HepG2 (cell line): ENCODE data around the gene DQX1. TPM values are rescaled to one million over a fixed set of nuclear protein-coding genes. Genes with fewer than 3 reads are reported as not detected.
A peak's percentile ranks its signal among the peaks of the same experiment; 100 is the strongest.

ENCODE experiments used
- HNRNPH1 ChIP-seq: fragments of 200-400 bp; formaldehyde crosslinking; optimal IDR thresholded peaks from 2 replicates; pipeline ENCODE3; 2017; ENCODE audit warnings: mild to moderate bottlenecking, low read depth, low read length
- LCORL ChIP-seq, 2 experiments: fragments of 450-650 bp in 1 of 2; sonication (generic) in 1 of 2; formaldehyde crosslinking in 1 of 2; IDR thresholded peaks; 2 replicates each; pipeline versions ENCODE4 v1.5.0 to v1.6.1; 2017 to 2020; ENCODE audit warnings: antibody characterized with exemption in 1 of 2, missing genetic modification reagents in 1 of 2
- MAFG ChIP-seq: sonication (generic); formaldehyde crosslinking; IDR thresholded peaks from 2 replicates; pipeline ENCODE4 v1.5.1; 2020; ENCODE audit warnings: mild to moderate bottlenecking, missing genetic modification reagents
- PLRG1 ChIP-seq: fragments of 450-650 bp; conservative IDR thresholded peaks from 2 replicates; pipeline ENCODE4 v1.6.1; 2016
- YY1 ChIP-seq: IDR thresholded peaks from 2 replicates; pipeline ENCODE4 v1.6.1; 2011; ENCODE audit warnings: low read length, low read depth, moderate library complexity, mild to moderate bottlenecking; ENCODE audit not compliant: insufficient read depth, insufficient replicate concordance
- ZFY ChIP-seq: sonication (generic); formaldehyde crosslinking; IDR thresholded peaks from 2 replicates; pipeline ENCODE4 v1.4.0; 2020; ENCODE audit warnings: missing genetic modification reagents
- ZKSCAN8 ChIP-seq: IDR thresholded peaks from 2 replicates; pipeline ENCODE4 v1.6.1; 2016; ENCODE audit warnings: borderline replicate concordance, missing genetic modification reagents, missing compliant biosample characterization
- ZNF136 ChIP-seq: sonication (generic); formaldehyde crosslinking; IDR thresholded peaks from 2 replicates; pipeline ENCODE4 v1.8.1; 2022; ENCODE audit warnings: low read depth, mild to moderate bottlenecking, moderate library complexity, missing genetic modification reagents
- ZNF615 ChIP-seq: sonication (generic); formaldehyde crosslinking; IDR thresholded peaks from 2 replicates; pipeline ENCODE4 v1.5.0; 2020; ENCODE audit warnings: mild to moderate bottlenecking, missing genetic modification reagents, borderline replicate concordance
- ZSCAN20 ChIP-seq: sonication (generic); formaldehyde crosslinking; IDR thresholded peaks from 2 replicates; pipeline ENCODE4 v1.4.0; 2020; ENCODE audit warnings: missing genetic modification reagents, mild to moderate bottlenecking, borderline replicate concordance
- polyA plus RNA-seq, 8 experiments: library from polyadenylated mRNA; depleted of rRNA in 3 of 8; stranded (reverse) in 7 of 8; unstranded in 1 of 8; fragments of >200 nt; fragmentation: Illumina TruSeq in 4 of 8; extraction: Trizol in 4 of 8; gene quantifications; 2 replicates each; pipeline versions ENCODE4 v1.2.1 to v1.2.3, GENCODE V29; 2011 to 2016; ENCODE audit warnings: low read depth in 4 of 8, missing spikeins in 1 of 8, mixed read lengths in 1 of 8; ENCODE audit not compliant: insufficient read depth in 1 of 8
- total RNA-seq, 5 experiments: library from RNA; depleted of rRNA; stranded (reverse); fragments of >200 nt; fragmentation: Illumina TruSeq; extraction: Trizol; gene quantifications; 2 replicates each; pipeline ENCODE4 v1.2.3, GENCODE V29; 2016; ENCODE audit warnings: low read depth in 1 of 5
- TF ChIP-seq, protein P1 (sequence below): sonication (generic); formaldehyde crosslinking; IDR thresholded peaks from 2 replicates; pipeline ENCODE4 v1.4.0; 2020; ENCODE audit warnings: mild to moderate bottlenecking, low read depth, missing genetic modification reagents
- TF ChIP-seq, protein P2 (sequence below): sonication (generic); formaldehyde crosslinking; IDR thresholded peaks from 2 replicates; pipeline ENCODE4 v1.4.0; 2020; ENCODE audit warnings: missing genetic modification reagents, borderline replicate concordance
- TF ChIP-seq, protein P3 (sequence below): sonication (generic); formaldehyde crosslinking; IDR thresholded peaks from 2 replicates; pipeline ENCODE4 v1.4.0; 2020; ENCODE audit warnings: mild to moderate bottlenecking, missing genetic modification reagents
- TF ChIP-seq, protein P4 (sequence below): sonication (generic); formaldehyde crosslinking; IDR thresholded peaks from 2 replicates; pipeline ENCODE4 v1.4.0; 2020; ENCODE audit warnings: missing genetic modification reagents

Gene DQX1
- total and polyA plus RNA-seq, 2 of the 13 experiments (the other 11 are each of a cell fraction or from before 2014, with no cell fraction given): 27.6 to 89.8 TPM

DNA sequence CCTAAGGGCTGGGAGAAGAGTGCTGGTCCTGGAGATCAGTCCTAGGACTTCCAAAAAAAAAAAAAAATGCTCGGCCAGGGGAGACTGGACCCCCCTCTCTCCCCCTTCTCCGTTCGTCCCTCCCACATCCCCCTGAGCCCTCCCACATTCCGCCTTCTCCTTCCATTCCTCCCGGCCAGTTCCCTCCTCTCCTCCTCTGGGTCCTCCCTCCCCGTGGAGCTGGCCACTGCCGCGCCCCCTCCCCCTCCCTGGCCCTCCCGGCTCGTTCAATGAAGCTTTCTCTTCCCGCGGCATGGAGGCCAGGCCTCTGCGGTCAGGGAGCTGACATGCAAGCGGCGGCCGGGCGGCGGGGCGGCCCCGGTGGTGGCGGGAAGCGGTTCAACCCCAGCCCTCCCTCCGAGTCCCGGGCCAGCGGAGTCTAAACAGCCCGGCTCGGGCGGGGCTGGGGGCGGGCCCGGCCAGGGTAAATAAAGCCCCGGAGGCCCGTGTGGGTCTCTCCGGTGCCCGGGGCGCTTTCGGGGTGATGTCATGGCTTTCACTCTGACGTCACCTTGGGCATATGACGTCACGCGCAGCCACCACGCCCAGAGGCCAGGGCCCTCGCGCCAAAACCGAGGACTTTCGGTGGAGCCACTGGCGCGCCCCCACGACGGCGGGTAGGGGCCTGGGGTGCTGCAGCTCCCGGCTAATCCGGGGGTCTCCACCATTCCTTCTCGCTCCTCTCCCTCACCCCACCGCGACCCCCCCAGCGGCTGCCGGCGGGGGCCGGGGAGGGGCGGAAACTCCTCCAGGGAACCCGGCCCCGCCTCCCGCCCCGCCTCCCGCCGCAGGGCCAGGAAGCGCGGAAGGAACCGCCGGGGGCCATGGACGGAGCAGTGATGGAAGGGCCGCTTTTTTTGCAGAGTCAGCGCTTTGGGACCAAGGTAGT lies 28.1 kb upstream of the DQX1 start, which contains the start of the genes DOK1 and LOXL3 (continued):
- TF ChIP-seq, protein P1, sequence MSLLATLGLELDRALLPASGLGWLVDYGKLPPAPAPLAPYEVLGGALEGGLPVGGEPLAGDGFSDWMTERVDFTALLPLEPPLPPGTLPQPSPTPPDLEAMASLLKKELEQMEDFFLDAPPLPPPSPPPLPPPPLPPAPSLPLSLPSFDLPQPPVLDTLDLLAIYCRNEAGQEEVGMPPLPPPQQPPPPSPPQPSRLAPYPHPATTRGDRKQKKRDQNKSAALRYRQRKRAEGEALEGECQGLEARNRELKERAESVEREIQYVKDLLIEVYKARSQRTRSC (CRISPR knock-in tag): no peak
- TF ChIP-seq, protein P2, sequence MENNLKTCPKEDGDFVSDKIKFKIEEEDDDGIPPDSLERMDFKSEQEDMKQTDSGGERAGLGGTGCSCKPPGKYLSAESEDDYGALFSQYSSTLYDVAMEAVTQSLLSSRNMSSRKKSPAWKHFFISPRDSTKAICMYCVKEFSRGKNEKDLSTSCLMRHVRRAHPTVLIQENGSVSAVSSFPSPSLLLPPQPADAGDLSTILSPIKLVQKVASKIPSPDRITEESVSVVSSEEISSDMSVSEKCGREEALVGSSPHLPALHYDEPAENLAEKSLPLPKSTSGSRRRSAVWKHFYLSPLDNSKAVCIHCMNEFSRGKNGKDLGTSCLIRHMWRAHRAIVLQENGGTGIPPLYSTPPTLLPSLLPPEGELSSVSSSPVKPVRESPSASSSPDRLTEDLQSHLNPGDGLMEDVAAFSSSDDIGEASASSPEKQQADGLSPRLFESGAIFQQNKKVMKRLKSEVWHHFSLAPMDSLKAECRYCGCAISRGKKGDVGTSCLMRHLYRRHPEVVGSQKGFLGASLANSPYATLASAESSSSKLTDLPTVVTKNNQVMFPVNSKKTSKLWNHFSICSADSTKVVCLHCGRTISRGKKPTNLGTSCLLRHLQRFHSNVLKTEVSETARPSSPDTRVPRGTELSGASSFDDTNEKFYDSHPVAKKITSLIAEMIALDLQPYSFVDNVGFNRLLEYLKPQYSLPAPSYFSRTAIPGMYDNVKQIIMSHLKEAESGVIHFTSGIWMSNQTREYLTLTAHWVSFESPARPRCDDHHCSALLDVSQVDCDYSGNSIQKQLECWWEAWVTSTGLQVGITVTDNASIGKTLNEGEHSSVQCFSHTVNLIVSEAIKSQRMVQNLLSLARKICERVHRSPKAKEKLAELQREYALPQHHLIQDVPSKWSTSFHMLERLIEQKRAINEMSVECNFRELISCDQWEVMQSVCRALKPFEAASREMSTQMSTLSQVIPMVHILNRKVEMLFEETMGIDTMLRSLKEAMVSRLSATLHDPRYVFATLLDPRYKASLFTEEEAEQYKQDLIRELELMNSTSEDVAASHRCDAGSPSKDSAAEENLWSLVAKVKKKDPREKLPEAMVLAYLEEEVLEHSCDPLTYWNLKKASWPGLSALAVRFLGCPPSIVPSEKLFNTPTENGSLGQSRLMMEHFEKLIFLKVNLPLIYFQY (CRISPR knock-in tag): no peak
- TF ChIP-seq ZNF136 (CRISPR knock-in tag) (no peak), ZNF615 (peak; percentile 84; the same call in 1 of the 2 replicates), ZFY (0 out of 2 replicates have a peak, but pooled peaks have one; percentile 34), PLRG1 (no peak), YY1 (peak; percentile 48), HNRNPH1 (no peak), ZKSCAN8 (CRISPR knock-in tag) (no peak), MAFG (CRISPR knock-in tag) (peak; percentile 94), ZSCAN20 (0 out of 2 replicates have a peak, but pooled peaks have one; percentile 72), LCORL (IDR thresholded peaks at IDR 0.05) (no peak), LCORL (CRISPR knock-in tag; IDR thresholded peaks at IDR 0.05) (0 out of 2 replicates have a peak, but pooled peaks have one; percentile 43)
- TF ChIP-seq, protein P3, sequence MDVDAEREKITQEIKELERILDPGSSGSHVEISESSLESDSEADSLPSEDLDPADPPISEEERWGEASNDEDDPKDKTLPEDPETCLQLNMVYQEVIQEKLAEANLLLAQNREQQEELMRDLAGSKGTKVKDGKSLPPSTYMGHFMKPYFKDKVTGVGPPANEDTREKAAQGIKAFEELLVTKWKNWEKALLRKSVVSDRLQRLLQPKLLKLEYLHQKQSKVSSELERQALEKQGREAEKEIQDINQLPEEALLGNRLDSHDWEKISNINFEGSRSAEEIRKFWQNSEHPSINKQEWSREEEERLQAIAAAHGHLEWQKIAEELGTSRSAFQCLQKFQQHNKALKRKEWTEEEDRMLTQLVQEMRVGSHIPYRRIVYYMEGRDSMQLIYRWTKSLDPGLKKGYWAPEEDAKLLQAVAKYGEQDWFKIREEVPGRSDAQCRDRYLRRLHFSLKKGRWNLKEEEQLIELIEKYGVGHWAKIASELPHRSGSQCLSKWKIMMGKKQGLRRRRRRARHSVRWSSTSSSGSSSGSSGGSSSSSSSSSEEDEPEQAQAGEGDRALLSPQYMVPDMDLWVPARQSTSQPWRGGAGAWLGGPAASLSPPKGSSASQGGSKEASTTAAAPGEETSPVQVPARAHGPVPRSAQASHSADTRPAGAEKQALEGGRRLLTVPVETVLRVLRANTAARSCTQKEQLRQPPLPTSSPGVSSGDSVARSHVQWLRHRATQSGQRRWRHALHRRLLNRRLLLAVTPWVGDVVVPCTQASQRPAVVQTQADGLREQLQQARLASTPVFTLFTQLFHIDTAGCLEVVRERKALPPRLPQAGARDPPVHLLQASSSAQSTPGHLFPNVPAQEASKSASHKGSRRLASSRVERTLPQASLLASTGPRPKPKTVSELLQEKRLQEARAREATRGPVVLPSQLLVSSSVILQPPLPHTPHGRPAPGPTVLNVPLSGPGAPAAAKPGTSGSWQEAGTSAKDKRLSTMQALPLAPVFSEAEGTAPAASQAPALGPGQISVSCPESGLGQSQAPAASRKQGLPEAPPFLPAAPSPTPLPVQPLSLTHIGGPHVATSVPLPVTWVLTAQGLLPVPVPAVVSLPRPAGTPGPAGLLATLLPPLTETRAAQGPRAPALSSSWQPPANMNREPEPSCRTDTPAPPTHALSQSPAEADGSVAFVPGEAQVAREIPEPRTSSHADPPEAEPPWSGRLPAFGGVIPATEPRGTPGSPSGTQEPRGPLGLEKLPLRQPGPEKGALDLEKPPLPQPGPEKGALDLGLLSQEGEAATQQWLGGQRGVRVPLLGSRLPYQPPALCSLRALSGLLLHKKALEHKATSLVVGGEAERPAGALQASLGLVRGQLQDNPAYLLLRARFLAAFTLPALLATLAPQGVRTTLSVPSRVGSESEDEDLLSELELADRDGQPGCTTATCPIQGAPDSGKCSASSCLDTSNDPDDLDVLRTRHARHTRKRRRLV (CRISPR knock-in tag): 0 out of 2 replicates have a peak, but pooled peaks have one; percentile 44
- TF ChIP-seq, protein P4, sequence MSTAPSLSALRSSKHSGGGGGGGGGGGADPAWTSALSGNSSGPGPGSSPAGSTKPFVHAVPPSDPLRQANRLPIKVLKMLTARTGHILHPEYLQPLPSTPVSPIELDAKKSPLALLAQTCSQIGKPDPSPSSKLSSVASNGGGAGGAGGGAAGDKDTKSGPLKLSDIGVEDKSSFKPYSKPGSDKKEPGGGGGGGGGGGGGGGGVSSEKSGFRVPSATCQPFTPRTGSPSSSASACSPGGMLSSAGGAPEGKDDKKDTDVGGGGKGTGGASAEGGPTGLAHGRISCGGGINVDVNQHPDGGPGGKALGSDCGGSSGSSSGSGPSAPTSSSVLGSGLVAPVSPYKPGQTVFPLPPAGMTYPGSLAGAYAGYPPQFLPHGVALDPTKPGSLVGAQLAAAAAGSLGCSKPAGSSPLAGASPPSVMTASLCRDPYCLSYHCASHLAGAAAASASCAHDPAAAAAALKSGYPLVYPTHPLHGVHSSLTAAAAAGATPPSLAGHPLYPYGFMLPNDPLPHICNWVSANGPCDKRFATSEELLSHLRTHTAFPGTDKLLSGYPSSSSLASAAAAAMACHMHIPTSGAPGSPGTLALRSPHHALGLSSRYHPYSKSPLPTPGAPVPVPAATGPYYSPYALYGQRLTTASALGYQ (CRISPR knock-in tag): no peak
